ENCODE results near the gene PIK3R5.

DNA sequence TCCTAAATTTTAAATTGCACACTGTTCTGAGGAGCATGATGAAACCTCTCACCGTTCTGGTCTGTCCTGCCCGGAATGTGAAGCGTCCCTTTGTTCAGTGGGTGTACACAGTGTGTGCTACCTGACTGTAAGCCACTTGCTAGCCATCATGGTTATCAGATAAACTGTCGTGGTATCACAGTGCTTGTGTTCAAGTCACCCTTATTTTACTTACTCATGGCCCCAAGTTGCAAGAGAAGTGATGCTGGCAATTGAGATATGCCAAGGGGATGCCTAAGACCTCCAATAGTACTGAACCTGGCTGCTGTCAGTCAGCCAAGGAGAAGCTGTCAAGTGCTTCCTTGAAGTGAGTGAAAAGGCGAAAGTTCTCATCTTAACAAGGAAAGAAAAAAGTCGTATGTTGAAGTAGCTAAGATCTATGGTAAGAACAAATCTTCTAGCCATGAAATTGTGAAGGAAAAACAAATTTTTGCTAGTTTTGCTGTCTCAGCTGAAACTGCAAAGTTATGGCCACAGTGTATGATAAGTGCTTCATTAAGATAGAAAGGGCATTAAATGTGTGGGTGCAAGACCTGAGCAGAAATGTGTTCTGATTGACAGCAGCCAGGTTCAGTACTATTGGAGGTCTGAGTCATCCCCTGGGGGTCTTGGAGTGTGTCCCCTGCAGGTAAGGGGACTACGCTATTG, 103.9 kb downstream of the PIK3R5 start:
- TF ChIP-seq, protein P1, sequence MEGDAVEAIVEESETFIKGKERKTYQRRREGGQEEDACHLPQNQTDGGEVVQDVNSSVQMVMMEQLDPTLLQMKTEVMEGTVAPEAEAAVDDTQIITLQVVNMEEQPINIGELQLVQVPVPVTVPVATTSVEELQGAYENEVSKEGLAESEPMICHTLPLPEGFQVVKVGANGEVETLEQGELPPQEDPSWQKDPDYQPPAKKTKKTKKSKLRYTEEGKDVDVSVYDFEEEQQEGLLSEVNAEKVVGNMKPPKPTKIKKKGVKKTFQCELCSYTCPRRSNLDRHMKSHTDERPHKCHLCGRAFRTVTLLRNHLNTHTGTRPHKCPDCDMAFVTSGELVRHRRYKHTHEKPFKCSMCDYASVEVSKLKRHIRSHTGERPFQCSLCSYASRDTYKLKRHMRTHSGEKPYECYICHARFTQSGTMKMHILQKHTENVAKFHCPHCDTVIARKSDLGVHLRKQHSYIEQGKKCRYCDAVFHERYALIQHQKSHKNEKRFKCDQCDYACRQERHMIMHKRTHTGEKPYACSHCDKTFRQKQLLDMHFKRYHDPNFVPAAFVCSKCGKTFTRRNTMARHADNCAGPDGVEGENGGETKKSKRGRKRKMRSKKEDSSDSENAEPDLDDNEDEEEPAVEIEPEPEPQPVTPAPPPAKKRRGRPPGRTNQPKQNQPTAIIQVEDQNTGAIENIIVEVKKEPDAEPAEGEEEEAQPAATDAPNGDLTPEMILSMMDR (IDR thresholded peaks at IDR 0.05) = no peak
- no peak for TF ChIP-seq POLR2A (IDR thresholded peaks at IDR 0.05)

Data from heart left ventricle (tissue), 13 donors.